Esophagus muscularis mucosa (tissue), 4 donors: ENCODE data around the gene TMPRSS2.

Experiments used
- CTCF ChIP-seq, 3 experiments: fragments of 200-600 bp in 2 of 3; fragments of 450-650 bp in 1 of 3; sonication (generic) in 2 of 3; IDR thresholded peaks; one replicate each; pipeline ENCODE4 v1.5.1; 2017 to 2019; ENCODE audit warnings: antibody characterized with exemption in 3 of 3, mild to moderate bottlenecking in 2 of 3, moderate library complexity in 1 of 3
- EP300 ChIP-seq: sonication (generic); formaldehyde crosslinking; IDR thresholded peaks from one replicate; pipeline ENCODE4 v1.6.1; 2017; ENCODE audit warnings: antibody characterized with exemption
- POLR2A ChIP-seq: fragments of 450-650 bp; IDR thresholded peaks from one replicate; pipeline ENCODE4 v1.6.1; 2017; ENCODE audit warnings: antibody characterized with exemption, moderate library complexity, mild to moderate bottlenecking, low read depth

- TF ChIP-seq CTCF (IDR thresholded peaks at IDR 0.05) (no peak), EP300 (no peak), POLR2A (no peak)
These were observed 63.1 kb downstream of the TMPRSS2 start for GRCh38 chr21:41444703-41445464.
